HEK293T (cell line): ENCODE data around the gene ORMDL2.

ENCODE experiments used
- FOXM1 ChIP-seq: fragments of 450-650 bp; IDR thresholded peaks from 2 replicates; pipeline ENCODE4 v1.6.1; 2017; ENCODE audit warnings: mild to moderate bottlenecking, borderline replicate concordance
- HDGF ChIP-seq: fragments of 450-650 bp; IDR thresholded peaks from 2 replicates; pipeline ENCODE4 v1.6.1; 2017; ENCODE audit warnings: antibody characterized with exemption, borderline replicate concordance
- NFRKB ChIP-seq: fragments of 450-650 bp; IDR thresholded peaks from 2 replicates; pipeline ENCODE4 v1.6.1; 2016; ENCODE audit warnings: mild to moderate bottlenecking, moderate library complexity
- ZNF384 ChIP-seq: fragments of 450-650 bp; IDR thresholded peaks from 2 replicates; pipeline ENCODE4 v1.6.1; 2016

DNA sequence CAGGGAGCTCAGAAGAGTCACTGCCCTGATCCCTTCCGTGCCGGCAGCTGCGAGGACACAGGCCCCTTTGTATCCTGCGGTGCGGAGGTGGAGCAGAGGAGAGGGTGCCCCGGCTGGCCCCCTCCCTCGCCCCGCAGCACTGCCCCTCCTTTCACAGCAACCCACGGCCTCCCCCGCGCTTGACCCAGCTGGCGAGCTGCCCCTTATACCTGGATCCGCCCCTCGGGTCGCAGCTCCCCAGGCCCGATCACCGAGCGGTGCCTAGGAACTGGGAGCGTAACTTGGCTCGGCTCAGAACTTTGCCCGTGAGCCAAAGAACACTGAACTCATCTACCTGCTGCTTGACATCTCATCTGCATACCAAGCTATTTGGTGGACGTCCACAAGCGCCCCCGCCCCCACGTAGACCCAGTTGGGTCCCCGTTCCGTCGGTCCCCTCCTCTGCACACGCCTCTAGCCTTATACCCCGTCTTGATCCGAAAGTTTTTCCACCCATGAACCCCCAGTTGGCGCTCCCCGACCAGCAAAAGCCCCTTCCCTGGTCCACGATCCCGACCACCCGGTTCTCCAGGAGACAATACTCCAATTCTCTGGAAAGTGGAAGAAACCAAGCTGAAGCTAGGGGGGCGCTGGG, 12.2 kb downstream of the ORMDL2 start:
- no peak for TF ChIP-seq HDGF
- TF ChIP-seq FOXM1: no peak
- TF ChIP-seq ZNF384: no peak
- TF ChIP-seq NFRKB: no peak
